HS-27A (cell line): ENCODE measurements around the gene KLRK1.
"Not testable (repeated sequence)": the region's sequence is repeated elsewhere in the genome, so short reads cannot be mapped to it uniquely, and the experiment has no call there.

ENCODE experiments used
- DNase-seq: peaks from one replicate; pipeline ENCODE4 v3.0.0-alpha.2; 2012; ENCODE audit warnings: low read depth, missing footprints

KLRK1 gene

DNA sequence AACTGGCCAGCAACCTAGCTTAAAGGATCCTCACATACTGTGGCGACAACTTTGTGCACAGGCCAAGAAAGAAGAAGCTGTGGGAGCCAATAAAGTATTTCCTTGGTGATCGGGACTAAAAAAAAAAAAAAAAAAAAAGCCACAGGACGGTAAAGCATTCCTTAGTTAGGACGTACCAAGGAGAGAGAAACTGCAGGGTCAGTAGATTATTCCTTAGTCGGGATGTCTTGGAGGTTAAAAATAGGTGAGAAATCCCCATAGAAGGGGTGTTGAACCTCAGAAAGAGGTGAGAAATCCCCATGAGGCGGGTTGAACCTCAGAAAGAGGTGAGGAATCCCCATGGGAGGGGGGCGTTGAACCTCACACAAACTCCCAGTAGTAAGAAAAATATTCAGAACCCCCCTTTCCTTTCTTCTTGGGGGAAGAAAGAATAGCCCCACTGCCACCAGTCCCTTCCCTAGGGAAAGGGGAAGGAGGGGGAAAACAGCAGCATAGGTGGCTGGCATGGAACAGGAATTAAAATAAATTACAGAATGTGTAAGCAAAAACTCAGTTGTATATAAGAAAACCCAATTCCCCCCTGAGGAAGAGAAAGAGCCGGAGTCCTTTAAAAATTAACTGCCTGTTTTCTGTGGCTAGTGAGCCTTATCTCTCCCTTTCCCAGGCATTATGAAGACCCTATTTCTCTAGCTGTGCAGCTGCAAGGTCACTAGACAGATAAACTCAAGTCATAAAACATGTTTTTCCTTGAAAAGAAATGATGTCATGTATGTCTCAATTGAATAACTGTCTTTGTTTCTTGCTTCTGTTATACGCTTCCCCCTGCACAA, 26.8 kb downstream of the KLRK1 start:
- DNase-seq = no peak

DNA sequence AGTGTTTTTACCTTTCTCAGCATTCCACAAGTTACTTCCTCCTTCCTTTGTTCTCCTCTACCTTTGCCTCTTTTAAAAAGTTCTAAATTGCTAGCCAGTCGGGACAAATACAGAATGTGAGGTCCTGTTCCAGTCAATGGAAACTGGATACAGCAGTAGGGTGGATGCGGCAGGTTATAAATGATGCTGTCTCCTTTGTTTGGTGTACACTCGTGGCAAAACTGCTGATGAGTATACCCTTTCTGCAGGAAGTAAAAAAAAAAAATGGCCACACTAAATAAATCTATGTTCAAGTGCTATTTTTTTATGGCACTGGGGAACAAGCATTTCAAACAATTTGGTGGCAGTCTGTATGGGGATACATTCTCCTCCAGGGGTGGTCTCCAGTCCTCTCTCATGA, 27.5 kb downstream of the KLRK1 start:
- no peak for DNase-seq

DNA sequence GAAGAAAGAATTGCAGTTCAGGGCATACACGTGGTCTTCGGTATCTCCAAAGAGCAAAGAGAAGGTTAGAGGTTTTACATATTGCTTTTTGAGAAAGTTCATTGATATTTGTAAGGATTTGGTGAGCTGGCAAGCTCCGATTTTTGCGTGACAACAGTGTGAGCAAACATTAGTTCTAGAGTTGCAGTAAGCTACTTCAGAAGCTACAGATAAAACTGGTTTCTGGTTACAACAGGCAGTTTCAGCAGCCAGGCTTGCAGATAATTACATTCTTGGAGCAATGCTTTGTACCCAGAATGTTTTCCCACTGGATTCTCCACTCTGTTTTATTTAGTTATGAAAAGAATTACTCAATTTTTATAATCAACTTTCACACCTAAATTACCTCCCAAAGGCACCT, 28.2 kb downstream of the KLRK1 start:
- no peak for DNase-seq

DNA sequence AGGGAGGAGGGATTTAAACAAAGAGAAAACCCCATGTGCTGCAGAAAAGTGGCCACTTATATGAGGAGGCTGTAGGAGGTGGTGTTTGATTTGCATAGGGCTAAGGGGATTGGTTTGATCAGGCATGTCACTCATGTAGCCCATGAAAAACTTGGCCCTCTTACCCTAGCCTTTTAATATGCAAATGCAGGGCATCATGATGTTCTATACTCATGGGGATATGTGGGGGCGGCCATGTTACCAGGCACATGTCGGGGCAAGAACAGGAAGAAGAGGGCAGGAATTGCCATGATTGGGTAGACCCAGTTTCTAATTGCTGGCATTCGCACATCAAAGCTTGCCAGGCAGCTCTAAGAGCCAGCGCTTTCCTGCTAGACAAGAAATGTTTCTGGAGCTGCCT, 28.8 kb downstream of the KLRK1 start:
- DNase-seq = no peak

DNA sequence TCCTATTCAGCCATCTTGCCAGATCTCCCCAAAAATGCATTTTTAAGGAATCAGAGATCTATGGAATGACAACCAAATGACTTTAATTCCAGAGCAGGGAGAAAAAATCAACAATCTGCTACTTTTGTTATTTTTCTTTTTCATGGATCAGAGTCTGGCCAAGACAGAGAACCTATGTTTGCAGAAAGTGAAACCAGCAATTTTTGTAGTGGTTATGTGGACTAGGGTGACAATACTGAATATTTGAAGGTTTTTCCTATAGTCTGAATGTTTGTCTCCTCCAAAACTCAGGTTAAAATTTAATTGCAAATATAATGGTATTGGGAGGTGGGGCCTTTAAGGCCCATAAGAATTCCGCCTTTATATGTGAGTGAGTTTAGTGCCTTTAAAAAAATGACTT, 30.9 kb downstream of the KLRK1 start:
- no peak for DNase-seq

DNA sequence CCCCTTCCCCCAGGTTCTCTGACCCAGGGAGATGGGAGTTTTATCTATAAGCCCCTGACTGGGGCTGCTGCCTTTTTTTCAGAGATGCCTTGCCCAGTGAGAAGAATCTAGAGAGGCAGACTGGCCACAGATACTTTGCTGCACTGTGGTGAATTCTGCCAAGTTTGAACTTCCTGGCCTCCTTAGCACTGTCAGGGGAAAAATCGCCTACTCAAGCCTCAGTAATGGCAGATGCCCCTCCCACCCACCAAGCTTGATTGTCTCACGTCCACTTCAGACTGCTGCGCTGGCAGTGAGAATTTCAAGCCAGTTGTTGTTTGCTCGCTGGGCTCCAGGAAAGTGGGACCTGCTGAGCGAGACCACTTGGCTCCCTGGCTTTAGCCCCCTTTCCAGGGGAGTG, 31.7 kb downstream of the KLRK1 start:
- DNase-seq = no peak

DNA sequence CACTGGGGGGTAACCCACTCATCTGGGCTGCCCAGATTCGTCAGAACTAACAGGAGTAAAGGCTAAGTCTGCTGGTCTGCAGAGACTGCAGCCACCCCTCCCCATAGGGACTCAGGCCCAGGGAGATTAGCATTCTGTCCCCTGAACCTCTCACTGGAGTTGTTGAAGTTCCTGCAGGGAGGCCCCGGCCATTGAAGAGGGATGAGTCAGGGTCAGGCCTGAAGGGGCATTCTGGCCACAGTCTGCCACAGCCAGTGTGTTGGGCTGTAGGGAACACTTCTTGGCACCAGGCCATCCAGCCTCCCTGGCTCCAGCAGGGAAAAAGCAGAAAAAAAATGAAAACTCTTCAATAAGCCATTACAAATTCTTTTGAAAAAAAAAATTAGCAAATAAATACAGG, 35.3 kb downstream of the KLRK1 start:
- no peak for DNase-seq

DNA sequence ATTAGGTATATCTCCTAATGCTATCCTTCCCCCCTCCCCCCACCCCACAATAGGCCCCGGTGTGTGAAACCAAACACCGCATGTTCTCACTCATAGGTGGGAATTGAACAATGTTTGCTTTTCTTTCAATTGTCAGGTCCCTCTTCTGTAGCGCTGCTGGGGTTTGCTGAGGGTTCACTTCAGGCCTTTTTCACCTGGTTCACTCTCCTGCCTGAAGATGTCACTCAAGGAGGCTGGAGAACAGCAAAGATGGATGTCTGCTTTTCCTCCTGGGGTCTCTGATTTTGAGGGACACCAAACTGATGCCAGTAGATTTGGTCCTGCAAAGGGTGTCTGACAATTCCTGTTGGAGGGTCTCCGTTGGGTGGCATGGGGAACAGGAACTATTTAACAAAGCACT, 35.8 kb downstream of the KLRK1 start:
- DNase-seq = no peak

DNA sequence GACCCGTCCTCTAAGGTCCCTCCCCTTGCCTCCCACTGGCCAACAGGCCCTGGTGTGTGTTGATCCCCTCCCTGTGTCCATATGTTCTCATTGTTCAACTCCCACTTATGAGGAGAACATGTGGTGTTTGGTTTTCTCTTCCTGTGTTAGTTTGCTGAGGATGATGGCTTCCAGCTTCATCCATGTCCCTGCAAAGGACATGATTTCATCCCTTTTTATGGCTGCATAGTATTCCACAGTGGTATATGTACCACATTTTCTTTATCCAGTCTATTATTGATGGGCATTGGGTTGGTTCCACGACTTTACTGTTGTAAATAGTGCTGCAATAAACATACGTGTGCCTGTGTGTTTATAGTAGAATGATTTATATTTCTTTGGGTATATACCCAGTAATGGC, 38.4 kb downstream of the KLRK1 start:
- not testable (repeated sequence) for DNase-seq

DNA sequence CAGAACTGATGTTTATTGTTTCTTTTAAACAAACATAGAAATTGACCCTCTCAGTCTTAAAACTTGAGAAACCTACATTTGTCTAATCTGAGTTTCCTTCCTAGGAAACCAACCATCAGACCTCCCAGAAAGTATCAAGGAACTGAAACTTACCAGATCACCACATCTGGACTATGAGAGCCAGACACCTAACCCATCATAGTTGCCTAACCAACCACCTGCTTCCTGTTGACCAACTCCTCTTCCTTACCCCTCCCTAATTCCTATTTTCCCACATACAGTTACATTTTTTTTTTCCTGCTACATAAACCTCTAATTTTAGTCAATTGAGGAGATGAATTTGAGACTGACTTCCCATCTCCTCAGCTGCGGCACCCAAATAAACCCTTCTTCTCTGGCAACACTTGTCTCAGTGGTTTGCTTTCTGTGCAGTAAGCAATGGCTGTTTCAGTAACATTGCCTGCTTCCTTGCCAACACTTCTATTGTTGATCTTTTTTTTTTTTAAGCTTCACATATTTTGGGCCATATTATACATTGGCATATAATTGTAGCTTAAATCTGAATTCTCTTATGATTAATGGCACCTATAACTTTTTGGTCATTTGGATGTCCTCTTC, 47.8 kb downstream of the KLRK1 start:
- no peak for DNase-seq

DNA sequence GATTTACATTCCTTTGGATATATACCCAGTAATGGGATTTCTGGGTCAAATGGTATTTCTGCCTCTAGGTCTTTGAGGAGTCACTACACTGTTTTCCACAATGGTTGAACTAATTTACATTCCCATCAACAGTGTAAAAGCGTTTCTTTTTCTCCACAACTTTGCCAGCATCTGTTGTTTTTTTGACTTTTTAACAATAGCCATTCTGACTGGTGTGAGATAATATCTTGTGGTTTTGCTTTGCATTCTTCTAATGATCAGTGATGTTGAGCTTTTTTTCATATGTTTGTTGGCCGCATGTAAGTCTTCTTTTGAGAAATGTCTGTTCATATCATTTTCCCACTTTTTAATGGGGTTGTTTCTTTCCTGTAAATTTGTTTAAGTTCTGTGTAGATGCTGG, 48.9 kb downstream of the KLRK1 start:
- DNase-seq = not testable (repeated sequence)

DNA sequence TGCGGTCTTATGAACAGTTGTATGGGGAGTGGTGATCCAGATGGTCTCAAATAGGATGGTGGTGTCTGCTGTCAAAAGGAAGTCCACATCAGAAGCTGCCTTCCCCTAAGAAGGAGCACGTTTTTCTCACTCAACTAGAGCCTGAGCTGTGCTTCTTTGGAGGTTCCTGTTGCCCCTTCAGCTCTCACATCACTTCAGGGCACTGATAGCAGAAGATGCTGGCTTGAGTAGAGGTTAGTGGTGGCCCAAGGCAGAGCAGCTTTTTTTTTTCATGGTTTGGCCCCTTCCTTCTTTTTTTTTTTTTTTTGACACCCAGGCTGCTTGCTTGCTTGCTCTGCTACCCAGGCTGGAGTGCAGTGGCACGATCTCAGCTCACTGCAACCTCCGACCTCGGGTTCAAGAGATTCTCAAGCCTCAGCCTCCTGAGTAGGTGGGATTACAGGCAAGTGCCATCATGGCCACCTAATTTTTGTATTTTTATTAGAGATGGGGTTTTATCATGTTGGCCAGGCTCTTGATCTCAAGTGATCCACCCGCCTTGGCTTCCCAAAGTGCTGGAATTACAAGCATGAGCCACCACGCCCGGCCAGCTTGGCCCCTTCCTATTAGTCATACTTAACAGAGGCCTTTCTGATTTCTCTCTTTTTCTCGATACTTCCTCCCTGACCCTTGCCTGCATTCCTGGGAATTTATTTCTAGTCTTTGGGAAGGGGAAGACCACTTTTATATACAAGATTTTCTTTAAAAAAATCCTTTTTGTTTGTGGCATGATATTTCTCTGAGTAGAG, 50.6 kb downstream of the KLRK1 start:
- no peak for DNase-seq

DNA sequence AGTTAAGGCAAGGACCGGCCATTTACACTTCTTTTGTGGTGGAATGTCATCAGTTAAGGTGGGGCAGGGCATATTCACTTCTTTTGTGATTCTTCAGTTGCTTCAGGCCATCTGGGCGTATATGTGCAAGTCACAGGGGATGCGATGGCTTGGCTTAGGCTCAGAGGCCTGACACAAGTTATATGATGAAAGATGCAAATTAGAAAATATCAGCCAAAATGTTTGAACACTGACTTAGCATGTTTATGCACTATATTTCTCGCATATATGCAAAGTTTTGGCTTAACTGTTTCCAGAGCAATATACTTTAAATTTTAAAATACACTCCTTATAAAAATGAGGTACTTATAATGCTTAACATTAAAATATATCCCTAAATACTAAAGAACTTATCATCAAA, 51.4 kb downstream of the KLRK1 start:
- DNase-seq = not testable (repeated sequence)

DNA sequence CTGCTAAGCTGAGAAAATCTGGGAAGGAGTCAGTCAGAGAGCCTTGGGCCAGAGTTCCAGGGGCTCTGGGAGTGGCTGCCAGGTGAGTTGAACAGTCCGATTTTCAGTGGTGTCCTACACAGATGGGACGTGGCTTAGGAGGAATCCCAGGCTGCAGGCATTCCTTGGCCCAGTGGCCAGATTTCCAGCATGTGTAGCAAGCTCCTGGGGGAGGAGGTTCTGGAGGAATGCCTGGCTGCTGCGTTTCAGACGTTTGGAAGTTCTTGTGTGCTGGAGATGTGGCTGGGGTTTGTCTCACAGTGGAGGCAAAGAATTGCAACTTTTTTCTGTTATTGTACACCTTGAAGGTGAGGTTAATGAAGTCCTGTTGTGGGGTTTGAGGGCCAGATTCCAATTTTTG, 53.6 kb downstream of the KLRK1 start:
- not testable (repeated sequence) for DNase-seq

DNA sequence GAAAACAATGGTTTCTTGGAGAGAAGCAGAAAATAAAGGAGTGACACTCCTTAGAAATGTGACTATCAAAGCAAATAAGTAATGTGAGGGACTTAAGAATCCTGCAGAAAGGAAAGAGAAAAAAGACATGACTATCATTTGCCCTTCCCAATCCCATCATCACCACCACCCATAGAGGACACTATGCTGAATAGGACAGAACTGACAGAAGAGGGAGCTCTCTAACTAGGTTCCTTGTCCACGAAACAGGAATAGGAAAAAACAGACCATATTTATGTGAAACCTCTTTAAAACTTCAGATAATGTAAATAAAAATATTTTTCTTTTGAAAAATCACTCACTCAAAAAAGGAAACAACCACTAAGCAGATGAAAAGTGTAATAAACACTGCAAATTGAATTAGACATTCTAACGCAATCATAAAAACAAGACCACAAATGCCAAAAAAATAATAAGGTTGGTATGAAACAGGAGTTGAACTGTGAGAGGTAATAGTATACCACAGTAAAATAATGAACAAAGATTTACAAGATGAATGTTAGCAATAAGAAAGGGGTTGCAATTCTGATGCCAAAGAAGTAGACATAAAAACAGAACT, 58.1 kb downstream of the KLRK1 start:
- no peak for DNase-seq

DNA sequence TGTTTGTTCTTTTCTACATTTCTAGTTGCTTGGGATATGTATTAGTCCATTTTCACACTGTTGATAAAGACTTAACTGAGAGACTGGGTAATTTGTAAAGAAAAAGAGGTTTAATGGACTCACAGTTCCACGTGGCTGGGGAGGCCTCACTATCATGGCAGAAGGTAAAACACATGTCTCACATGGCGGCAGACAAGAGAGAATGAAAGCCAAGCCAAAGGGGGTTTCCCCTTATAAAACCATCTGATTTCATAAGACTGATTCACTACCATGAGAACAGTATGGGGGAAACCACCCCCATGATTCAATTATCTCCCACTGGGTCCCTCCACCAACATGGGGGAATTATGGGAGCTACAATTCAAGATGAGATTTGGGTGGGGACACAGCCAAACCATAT, 61.1 kb downstream of the KLRK1 start:
- DNase-seq = not testable (repeated sequence)
